ENCODE measurements around the gene PHACTR4. TPM values are rescaled to one million over a fixed set of nuclear protein-coding genes. Genes with fewer than 3 reads are reported as not detected.
A peak's percentile ranks its signal among the peaks of the same experiment; 100 is the strongest.

Gene PHACTR4
- total RNA-seq, 4 donors from 2014 or later: 9.1 to 17.7 (median 13.4) TPM

DNA sequence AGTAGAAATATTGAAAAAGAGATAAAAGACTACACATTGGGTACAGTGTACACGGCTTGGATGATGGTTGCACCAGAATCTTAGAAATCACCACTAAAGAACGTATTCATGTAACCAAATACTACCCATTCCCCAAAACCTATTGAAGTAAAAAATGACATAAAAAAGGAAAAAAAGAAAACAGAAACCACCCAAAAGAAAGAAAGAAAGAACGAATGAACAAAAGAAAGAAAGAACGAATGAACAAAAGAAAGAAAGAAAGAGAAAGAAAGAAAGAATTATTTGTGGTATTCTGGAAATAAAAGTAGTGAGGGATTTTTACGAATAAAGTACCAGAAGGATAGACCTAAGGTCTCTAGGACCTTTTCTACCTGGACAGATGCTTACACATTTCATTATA, 42.1 kb downstream of the PHACTR4 start:
- in situ Hi-C loops (cut with MboI; ENCODE audit: low sequenced_read_pairs in 4 of 4): no loop called here

DNA sequence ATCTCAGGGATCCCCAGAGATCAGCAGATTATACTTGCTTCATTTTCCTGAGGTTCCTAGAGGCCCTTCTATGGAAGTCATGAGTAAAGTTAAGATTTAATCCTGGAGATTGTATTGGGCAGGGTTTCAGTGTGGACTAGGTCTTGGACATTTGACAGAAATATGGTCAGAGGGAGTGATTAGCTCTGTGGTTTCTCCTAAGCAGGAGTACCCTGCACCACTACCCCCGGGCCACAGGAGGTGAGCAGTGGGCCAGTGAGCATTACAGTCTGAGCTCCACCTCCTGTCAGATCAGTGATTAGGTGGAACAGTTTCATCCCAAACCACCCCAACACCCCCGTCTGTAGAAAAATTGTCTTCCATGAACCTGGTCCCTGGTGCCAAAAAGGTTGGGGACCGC, 43.2 kb downstream of the PHACTR4 start:
- H3K27ac ChIP-seq: no peak overlapping the region
- DNase-seq (no peak), ATAC-seq (no peak)
- intact Hi-C loops (cut with DNase I; ENCODE audit: low total_unique reads): loop anchor here (10.0 kb wide), 1 partner anchor 52 kb away; no protein-coding TSS in a partner anchor
- H3K4me1 ChIP-seq: peaks cover 8 to 16% of the 10 kb centered on the region in 2 donors
- no peak overlapping the region for H3K4me3 ChIP-seq
- H3K36me3 ChIP-seq: no peaks in the 10 kb centered on the region
- TF ChIP-seq, protein P1, sequence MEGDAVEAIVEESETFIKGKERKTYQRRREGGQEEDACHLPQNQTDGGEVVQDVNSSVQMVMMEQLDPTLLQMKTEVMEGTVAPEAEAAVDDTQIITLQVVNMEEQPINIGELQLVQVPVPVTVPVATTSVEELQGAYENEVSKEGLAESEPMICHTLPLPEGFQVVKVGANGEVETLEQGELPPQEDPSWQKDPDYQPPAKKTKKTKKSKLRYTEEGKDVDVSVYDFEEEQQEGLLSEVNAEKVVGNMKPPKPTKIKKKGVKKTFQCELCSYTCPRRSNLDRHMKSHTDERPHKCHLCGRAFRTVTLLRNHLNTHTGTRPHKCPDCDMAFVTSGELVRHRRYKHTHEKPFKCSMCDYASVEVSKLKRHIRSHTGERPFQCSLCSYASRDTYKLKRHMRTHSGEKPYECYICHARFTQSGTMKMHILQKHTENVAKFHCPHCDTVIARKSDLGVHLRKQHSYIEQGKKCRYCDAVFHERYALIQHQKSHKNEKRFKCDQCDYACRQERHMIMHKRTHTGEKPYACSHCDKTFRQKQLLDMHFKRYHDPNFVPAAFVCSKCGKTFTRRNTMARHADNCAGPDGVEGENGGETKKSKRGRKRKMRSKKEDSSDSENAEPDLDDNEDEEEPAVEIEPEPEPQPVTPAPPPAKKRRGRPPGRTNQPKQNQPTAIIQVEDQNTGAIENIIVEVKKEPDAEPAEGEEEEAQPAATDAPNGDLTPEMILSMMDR (IDR thresholded peaks at IDR 0.05 in 4 of 5, conservative IDR thresholded peaks at IDR 0.05 in 1 of 5): no peak
- TF ChIP-seq POLR2A (IDR thresholded peaks at IDR 0.05): no peak
- H3K9me3 ChIP-seq: no peaks in the 10 kb centered on the region
- in situ Hi-C loops (cut with MboI; ENCODE audit: low sequenced_read_pairs in 4 of 4): no loop called here
- no peaks in the 10 kb centered on the region for H3K27me3 ChIP-seq

More for the DNA sequence above, 42.1 kb downstream of the PHACTR4 start:
- intact Hi-C loops (cut with DNase I; ENCODE audit: low total_unique reads): loop anchor here (10.0 kb wide), 1 partner anchor 53 kb away; no protein-coding TSS in a partner anchor
- Histone ChIP-seq H3K4me3 (no peak overlapping the region), H3K27me3 (no peaks in the 10 kb centered on the region), H3K36me3 (no peaks in the 10 kb centered on the region), H3K27ac (no peak overlapping the region), H3K4me1 (peaks cover 5 to 8% of the 10 kb centered on the region in 2 donors), H3K9me3 (no peaks in the 10 kb centered on the region)
- ATAC-seq (no peak), DNase-seq (no peak)
- no peak for TF ChIP-seq POLR2A (IDR thresholded peaks at IDR 0.05)
- TF ChIP-seq, protein P1 (IDR thresholded peaks at IDR 0.05 in 4 of 5, conservative IDR thresholded peaks at IDR 0.05 in 1 of 5): no peak

DNA sequence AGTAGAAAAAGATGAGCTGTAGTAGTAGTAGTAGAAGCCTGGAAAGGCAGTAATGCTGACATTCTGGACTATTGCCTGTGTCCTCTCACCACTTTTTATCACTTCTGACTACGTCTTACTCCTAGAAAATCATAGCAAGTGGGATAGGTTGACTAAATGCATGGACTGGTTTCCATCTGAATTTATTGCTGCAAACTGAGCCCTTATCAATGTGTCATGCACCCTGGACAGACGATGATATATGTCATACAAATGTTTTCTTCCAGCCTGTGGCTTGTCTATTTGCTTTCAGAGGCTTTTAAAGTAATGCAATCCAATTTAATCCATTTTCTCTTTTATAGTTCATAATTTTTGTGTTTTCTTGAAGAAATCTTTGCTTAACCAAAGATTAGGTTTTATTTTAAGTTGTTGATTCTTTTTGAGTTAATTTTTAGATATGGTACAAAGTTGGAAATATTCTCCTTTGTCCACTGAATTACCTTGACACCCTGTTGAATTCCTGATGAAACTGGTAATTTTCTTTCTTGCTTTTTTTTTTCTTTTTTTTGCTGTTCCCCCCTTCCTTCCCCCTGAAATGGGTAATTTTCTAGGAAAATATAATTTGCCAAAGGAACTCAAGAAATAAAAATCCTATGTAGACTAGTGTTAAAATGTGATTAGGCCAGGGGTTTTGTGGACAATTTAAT, 47.1 kb downstream of the PHACTR4 start:
- Histone ChIP-seq H3K4me1 (peaks cover 8 to 18% of the 10 kb centered on the region in 2 donors), H3K27me3 (no peaks in the 10 kb centered on the region), H3K27ac (no peak overlapping the region), H3K36me3 (no peaks in the 10 kb centered on the region), H3K9me3 (no peaks in the 10 kb centered on the region), H3K4me3 (no peak overlapping the region)
- TF ChIP-seq POLR2A (IDR thresholded peaks at IDR 0.05): no peak
- TF ChIP-seq, protein P1 (IDR thresholded peaks at IDR 0.05 in 4 of 5, conservative IDR thresholded peaks at IDR 0.05 in 1 of 5): no peak
- in situ Hi-C loops (cut with MboI; ENCODE audit: low sequenced_read_pairs in 4 of 4): no loop called here
- intact Hi-C loops (cut with DNase I; ENCODE audit: low total_unique reads): loop anchor here (10.0 kb wide), 1 partner anchor 48 kb away; no protein-coding TSS in a partner anchor
- DNase-seq (no peak), ATAC-seq (no peak)

DNA sequence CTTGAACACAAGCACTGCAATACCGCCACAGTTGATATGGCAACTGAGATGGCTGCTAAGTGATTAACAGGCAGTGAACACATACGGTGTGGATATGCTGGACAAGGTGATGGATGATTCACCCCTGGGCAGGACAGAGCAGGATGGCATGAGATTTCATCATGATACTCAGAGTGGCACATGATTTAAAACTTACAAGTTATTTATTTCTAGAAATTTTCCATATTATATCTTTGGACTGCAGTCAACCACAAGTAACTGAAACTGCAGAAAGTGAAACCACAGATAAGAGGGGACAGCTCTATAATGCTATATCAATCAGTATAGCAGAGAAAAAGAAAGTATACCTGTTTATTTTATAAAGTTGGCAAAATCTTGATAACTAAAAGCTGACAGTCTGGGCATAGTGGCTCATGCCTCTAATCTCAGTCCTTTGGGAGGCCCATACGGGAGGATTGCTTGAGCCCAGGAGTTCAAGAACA, 47.9 kb downstream of the PHACTR4 start:
- H3K27me3 ChIP-seq: no peaks in the 10 kb centered on the region
- H3K27ac ChIP-seq: peak overlapping the region in 2 of 4 donors; percentile 46 to 57
- in situ Hi-C loops (cut with MboI; ENCODE audit: low sequenced_read_pairs in 4 of 4) (no loop called here), intact Hi-C loops (cut with DNase I; ENCODE audit: low total_unique reads) (loop anchor here (10.0 kb wide), 1 partner anchor 47 kb away; no protein-coding TSS in a partner anchor)
- no peaks in the 10 kb centered on the region for H3K36me3 ChIP-seq
- peaks cover 8 to 18% of the 10 kb centered on the region in 2 donors for H3K4me1 ChIP-seq
- H3K4me3 ChIP-seq: no peak overlapping the region
- H3K9me3 ChIP-seq: no peaks in the 10 kb centered on the region
- DNase-seq: peak; percentile 35 to 68
- peak; percentile 98 to 100 for ATAC-seq
- no peak for TF ChIP-seq POLR2A (IDR thresholded peaks at IDR 0.05)
- TF ChIP-seq, protein P1 (IDR thresholded peaks at IDR 0.05 in 4 of 5, conservative IDR thresholded peaks at IDR 0.05 in 1 of 5): no peak

Measured in gastrocnemius medialis (tissue), 4 donors.